ENCODE measurements around the gene KANSL1.
"Not testable (repeated sequence)": the region's sequence is repeated elsewhere in the genome, so short reads cannot be mapped to it uniquely, and the experiment has no call there.

Gene KANSL1

GRCh38 chr17:46193151-46193625 is at the start of gene KANSL1:
KANSL1 (minus strand) TSS chr17:46193429; CDS start chr17:46172143, 21,286 bp downstream.
- peak; percentile 44 for DNase-seq (ENCODE audit: low read depth, low spot score)

GRCh38 chr17:46231359-46231758 is 38.1 kb upstream of the KANSL1 start:
- not testable (repeated sequence) for DNase-seq (ENCODE audit: low read depth, low spot score)

GRCh38 chr17:46225274-46225794 is 32.1 kb upstream of the KANSL1 start:
- peak; percentile 81 for DNase-seq (ENCODE audit: low read depth, low spot score)

GRCh38 chr17:46224864-46225263 is 31.6 kb upstream of the KANSL1 start:
- not testable (repeated sequence) for DNase-seq (ENCODE audit: low read depth, low spot score)

- DNase-seq (ENCODE audit: low read depth, low spot score), result not testable (repeated sequence)
Observed at GRCh38 chr17:46223041-46223440, 29.8 kb upstream of the KANSL1 start.

- no peak for DNase-seq (ENCODE audit: low read depth, low spot score)
Observed at GRCh38 chr17:46216682-46217081, 23.5 kb upstream of the KANSL1 start.

- peak; percentile 36 for DNase-seq (ENCODE audit: low read depth, low spot score)
Observed at GRCh38 chr17:46212634-46213435, 19.6 kb upstream of the KANSL1 start.

- DNase-seq (ENCODE audit: low read depth, low spot score), result no peak
Observed at GRCh38 chr17:46208997-46209396, 15.8 kb upstream of the KANSL1 start.

- DNase-seq (ENCODE audit: low read depth, low spot score), result no peak
Observed at GRCh38 chr17:46205975-46206374, 12.7 kb upstream of the KANSL1 start.

GRCh38 chr17:46202424-46202823 is 9.2 kb upstream of the KANSL1 start:
- no peak for DNase-seq (ENCODE audit: low read depth, low spot score)

GRCh38 chr17:46201491-46201890 is 8.3 kb upstream of the KANSL1 start:
- DNase-seq (ENCODE audit: low read depth, low spot score), result no peak

GRCh38 chr17:46200197-46200596 is 7.0 kb upstream of the KANSL1 start:
- no peak for DNase-seq (ENCODE audit: low read depth, low spot score)

- no peak for DNase-seq (ENCODE audit: low read depth, low spot score)
Observed at GRCh38 chr17:46199379-46199778, 6.2 kb upstream of the KANSL1 start.

GRCh38 chr17:46198233-46198632 is 5.0 kb upstream of the KANSL1 start:
- no peak for DNase-seq (ENCODE audit: low read depth, low spot score)

GRCh38 chr17:46197530-46197929 is 4.3 kb upstream of the KANSL1 start:
- DNase-seq (ENCODE audit: low read depth, low spot score), result no peak

- DNase-seq (ENCODE audit: low read depth, low spot score), result no peak
Observed at GRCh38 chr17:46195939-46196716, 2.9 kb upstream of the KANSL1 start.

GRCh38 chr17:46195217-46195855 is 2.1 kb upstream of the KANSL1 start:
- DNase-seq (ENCODE audit: low read depth, low spot score), result no peak

- no peak for DNase-seq (ENCODE audit: low read depth, low spot score)
Observed at GRCh38 chr17:46194393-46195216, 1.4 kb upstream of the KANSL1 start.

GRCh38 chr17:46193626-46194392 is 580 bp upstream of the KANSL1 start:
- peak; percentile 48 for DNase-seq (ENCODE audit: low read depth, low spot score)

- DNase-seq (ENCODE audit: low read depth, low spot score), result no peak
Observed at GRCh38 chr17:46192439-46193150, 634 bp downstream of the KANSL1 start.

All from brain pericyte (primary cell).